Endodermal cell (in vitro differentiated cells): ENCODE results near the gene TTLL11. TPM values are rescaled to one million over a fixed set of nuclear protein-coding genes. Genes with fewer than 3 reads are reported as not detected.
A peak's percentile ranks its signal among the peaks of the same experiment; 100 is the strongest.

Experiments used
- DNase-seq: peaks from one replicate; pipeline ENCODE4 v3.0.0-alpha.2; 2017
- H3K27ac ChIP-seq: 2 replicates; pipeline ENCODE4 v1.5.1; 2013; ENCODE audit warnings: mild to moderate bottlenecking, low read depth, low read length, moderate library complexity
- H3K27me3 ChIP-seq: 2 replicates; pipeline ENCODE4 v1.6.1; 2013; ENCODE audit warnings: mild to moderate bottlenecking, low read length, moderate library complexity; ENCODE audit not compliant: insufficient read depth, control insufficient read depth, poor library complexity, severe bottlenecking
- H3K36me3 ChIP-seq: 2 replicates; pipeline ENCODE4 v1.7.0; 2013; ENCODE audit warnings: mild to moderate bottlenecking, low read length, moderate library complexity; ENCODE audit not compliant: control insufficient read depth, insufficient read depth
- H3K4me1 ChIP-seq: one replicate; pipeline ENCODE4 v1.7.0; 2013; ENCODE audit warnings: low read length; ENCODE audit not compliant: control insufficient read depth, insufficient read depth
- H3K4me3 ChIP-seq: 2 replicates; pipeline ENCODE4 v1.5.1; 2013; ENCODE audit warnings: mild to moderate bottlenecking, low read length, moderate library complexity
- H3K9ac ChIP-seq: 2 replicates; pipeline ENCODE4 v1.6.1; 2013; ENCODE audit warnings: mild to moderate bottlenecking, low read length, moderate library complexity; ENCODE audit not compliant: poor library complexity, severe bottlenecking; ENCODE audit errors: extremely low read depth
- H3K9me3 ChIP-seq: 2 replicates; pipeline ENCODE4 v1.6.1; 2013; ENCODE audit warnings: mild to moderate bottlenecking, low read length, moderate library complexity; ENCODE audit not compliant: control insufficient read depth
- H3K27ac Mint-ChIP-seq: 2 replicates; pipeline ENCODE4 v1.8.0; 2020; ENCODE audit warnings: mixed read lengths
- H3K27me3 Mint-ChIP-seq: 2 replicates; pipeline ENCODE4 v1.8.0; 2021; ENCODE audit warnings: mild to moderate bottlenecking, mixed read lengths; ENCODE audit not compliant: insufficient read depth
- H3K36me3 Mint-ChIP-seq: 2 replicates; pipeline ENCODE4 v1.8.0; 2020; ENCODE audit warnings: low read depth, mixed read lengths
- H3K4me1 Mint-ChIP-seq: 2 replicates; pipeline ENCODE4 v1.8.0; 2020; ENCODE audit warnings: mixed read lengths
- H3K4me3 Mint-ChIP-seq: 2 replicates; pipeline ENCODE4 v1.8.0; 2020; ENCODE audit warnings: mild to moderate bottlenecking, moderate library complexity, mixed read lengths
- H3K9me3 Mint-ChIP-seq: 2 replicates; pipeline ENCODE4 v1.8.0; 2020; ENCODE audit warnings: mild to moderate bottlenecking, mixed read lengths
- WGBS, 2 experiments: methylation state at CpG; one replicate each; pipeline versions ENCODE4 v1.1.5 to v1.1.7; 2013; ENCODE audit warnings: missing lambda C conversion rate in 2 of 2, mixed read lengths in 1 of 2; ENCODE audit not compliant: insufficient coverage in 1 of 2, insufficient read length in 1 of 2; 5-methylcytosine and 5-hydroxymethylcytosine counted together
- total RNA-seq, 2 donors: library from RNA; stranded (reverse); fragmentation: NEBNext Ultra II Directional in 1 of 2; extraction: Animal tissue kit (Norgen Biotek cat#: 25700) in 1 of 2; gene quantifications; 2 replicates in 1 of 2; 3 replicates in 1 of 2; pipeline ENCODE4 v1.2.1, GENCODE V29; 2021
- TF ChIP-seq, protein P1 (sequence below): fragments of 200-600 bp; sonication (generic); conservative IDR thresholded peaks from 2 replicates; pipeline ENCODE4 v1.5.0; 2021; ENCODE audit warnings: antibody characterized with exemption, mild to moderate bottlenecking

TTLL11 gene
- total RNA-seq, 2 donors from 2014 or later, result 0.68 TPM; not detected in 1

DNA sequence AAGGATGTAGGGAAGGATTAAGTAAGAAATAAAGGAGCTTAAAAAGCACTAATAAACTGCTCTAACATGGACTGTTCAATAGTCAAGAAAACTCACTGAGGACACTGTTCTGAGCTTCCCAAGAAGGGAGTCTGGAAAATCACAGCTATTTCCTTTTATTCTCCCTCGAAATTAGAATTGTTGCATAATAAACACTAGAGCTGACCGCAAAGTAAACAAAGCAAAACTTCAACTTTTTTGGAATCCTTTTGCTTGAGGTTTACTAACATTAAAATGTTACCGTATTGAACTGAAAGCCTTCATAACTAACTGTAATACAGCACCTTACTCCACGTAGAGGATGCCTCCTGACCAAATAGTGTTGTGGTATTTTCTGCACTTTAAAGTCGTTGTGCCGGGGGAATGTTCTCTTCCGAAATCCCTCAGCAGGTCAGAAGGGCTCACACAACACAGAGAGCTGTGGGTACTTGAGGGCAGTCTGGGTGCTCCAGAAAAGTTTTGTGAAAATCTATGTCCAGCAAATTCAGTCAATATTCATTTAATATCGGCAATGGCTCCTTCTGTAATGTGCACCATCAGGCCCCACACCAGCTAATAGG lies 59.2 kb downstream of the TTLL11 start:
- H3K4me3 ChIP-seq, result no peak overlapping the region
- Mint-ChIP-seq H3K4me1 (peaks cover 15% of the 10 kb centered on the region), H3K9me3 (no peaks in the 10 kb centered on the region), H3K27ac (peak overlapping the region; percentile 28), H3K4me3 (no peak overlapping the region), H3K36me3 (no peaks in the 10 kb centered on the region), H3K27me3 (no peaks in the 10 kb centered on the region)
- no peaks in the 10 kb centered on the region for H3K27me3 ChIP-seq
- H3K9ac ChIP-seq, result no peak overlapping the region
- DNase-seq, result no peak
- H3K4me1 ChIP-seq, result no peaks in the 10 kb centered on the region
- WGBS, 2 experiments, result 88 to 92% methylated on average over 7 to 8 of the region's 8 CpGs
- H3K27ac ChIP-seq, result no peak overlapping the region
- TF ChIP-seq, protein P1, sequence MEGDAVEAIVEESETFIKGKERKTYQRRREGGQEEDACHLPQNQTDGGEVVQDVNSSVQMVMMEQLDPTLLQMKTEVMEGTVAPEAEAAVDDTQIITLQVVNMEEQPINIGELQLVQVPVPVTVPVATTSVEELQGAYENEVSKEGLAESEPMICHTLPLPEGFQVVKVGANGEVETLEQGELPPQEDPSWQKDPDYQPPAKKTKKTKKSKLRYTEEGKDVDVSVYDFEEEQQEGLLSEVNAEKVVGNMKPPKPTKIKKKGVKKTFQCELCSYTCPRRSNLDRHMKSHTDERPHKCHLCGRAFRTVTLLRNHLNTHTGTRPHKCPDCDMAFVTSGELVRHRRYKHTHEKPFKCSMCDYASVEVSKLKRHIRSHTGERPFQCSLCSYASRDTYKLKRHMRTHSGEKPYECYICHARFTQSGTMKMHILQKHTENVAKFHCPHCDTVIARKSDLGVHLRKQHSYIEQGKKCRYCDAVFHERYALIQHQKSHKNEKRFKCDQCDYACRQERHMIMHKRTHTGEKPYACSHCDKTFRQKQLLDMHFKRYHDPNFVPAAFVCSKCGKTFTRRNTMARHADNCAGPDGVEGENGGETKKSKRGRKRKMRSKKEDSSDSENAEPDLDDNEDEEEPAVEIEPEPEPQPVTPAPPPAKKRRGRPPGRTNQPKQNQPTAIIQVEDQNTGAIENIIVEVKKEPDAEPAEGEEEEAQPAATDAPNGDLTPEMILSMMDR, result no peak
- H3K9me3 ChIP-seq, result no peaks in the 10 kb centered on the region
- H3K36me3 ChIP-seq, result no peaks in the 10 kb centered on the region

DNA sequence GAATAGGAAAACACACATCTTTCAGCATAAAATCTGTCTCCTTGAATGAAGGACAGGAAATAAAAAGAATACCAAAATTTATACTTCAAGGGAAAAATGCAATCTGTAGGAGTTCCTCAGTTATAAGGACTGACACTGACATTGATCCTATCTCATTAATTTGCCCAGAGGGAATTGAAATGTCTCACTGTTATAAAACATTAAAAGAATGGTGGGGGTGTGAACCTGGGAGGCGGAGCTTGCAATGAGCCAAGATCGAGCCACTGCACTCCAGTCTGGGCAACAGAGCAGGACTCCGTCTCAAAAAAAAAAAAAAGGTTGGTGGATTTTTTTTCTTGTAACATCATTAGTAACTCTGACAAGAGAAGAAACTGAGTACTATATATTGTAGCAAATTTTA lies 60.8 kb downstream of the TTLL11 start:
- Mint-ChIP-seq H3K4me1 (peaks cover 15% of the 10 kb centered on the region), H3K4me3 (no peak overlapping the region), H3K36me3 (no peaks in the 10 kb centered on the region), H3K27me3 (no peaks in the 10 kb centered on the region), H3K9me3 (no peaks in the 10 kb centered on the region), H3K27ac (no peak overlapping the region)
- H3K27me3 ChIP-seq, result no peaks in the 10 kb centered on the region
- no peaks in the 10 kb centered on the region for H3K36me3 ChIP-seq
- TF ChIP-seq, protein P1, result no peak
- no peaks in the 10 kb centered on the region for H3K9me3 ChIP-seq
- H3K4me3 ChIP-seq, result no peak overlapping the region
- no peak overlapping the region for H3K9ac ChIP-seq
- no peak for DNase-seq
- H3K27ac ChIP-seq, result no peak overlapping the region
- H3K4me1 ChIP-seq, result no peaks in the 10 kb centered on the region
- 95 to 100% methylated on average over 1 to 3 of the region's 3 CpGs for WGBS, 2 experiments

DNA sequence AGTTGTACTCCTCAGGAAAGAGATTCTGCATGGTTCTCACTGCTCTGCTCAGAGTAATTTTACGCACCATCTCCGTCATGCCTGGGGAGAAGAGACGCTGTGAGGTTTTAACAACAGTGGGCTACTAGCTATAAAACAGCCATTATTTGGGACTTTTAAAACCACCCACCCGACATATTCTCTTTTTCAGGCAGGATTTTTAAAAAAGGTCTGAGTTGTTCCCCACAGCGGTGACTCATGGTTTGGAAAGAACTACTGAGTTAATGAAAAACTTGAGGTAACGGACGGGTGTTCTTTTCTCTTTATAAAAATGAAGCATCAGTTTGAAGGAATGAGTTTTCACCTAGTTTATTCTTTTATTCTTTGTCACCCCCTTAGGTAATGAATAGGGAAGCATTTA lies 61.3 kb downstream of the TTLL11 start:
- H3K4me1 ChIP-seq, result no peaks in the 10 kb centered on the region
- no peak overlapping the region for H3K4me3 Mint-ChIP-seq
- H3K4me3 ChIP-seq, result no peak overlapping the region
- 97 to 100% methylated on average over 6 to 7 of the region's 7 CpGs for WGBS, 2 experiments
- no peaks in the 10 kb centered on the region for H3K27me3 Mint-ChIP-seq
- H3K27ac Mint-ChIP-seq, result no peak overlapping the region
- H3K4me1 Mint-ChIP-seq, result peaks cover 15% of the 10 kb centered on the region
- no peaks in the 10 kb centered on the region for H3K36me3 Mint-ChIP-seq
- H3K27ac ChIP-seq, result no peak overlapping the region
- no peaks in the 10 kb centered on the region for H3K27me3 ChIP-seq
- no peak overlapping the region for H3K9ac ChIP-seq
- DNase-seq, result no peak
- no peaks in the 10 kb centered on the region for H3K9me3 ChIP-seq
- TF ChIP-seq, protein P1, result no peak
- no peaks in the 10 kb centered on the region for H3K9me3 Mint-ChIP-seq
- no peaks in the 10 kb centered on the region for H3K36me3 ChIP-seq
